HG03280 (cell line): ENCODE results near the gene GOPC.
A peak's percentile ranks its signal among the peaks of the same experiment; 100 is the strongest.
"Not testable (repeated sequence)": the region's sequence is repeated elsewhere in the genome, so short reads cannot be mapped to it uniquely, and the experiment has no call there.

Experiments used
- ATAC-seq: cut with Tn5 transposase; IDR thresholded peaks from one replicate; pipeline ENCODE4 v1.9.1; 2021; ENCODE audit warnings: mild to moderate bottlenecking, moderate library complexity; ENCODE audit not compliant: unreplicated experiment

GOPC gene

GRCh38 chr6:117602151-117602898, at the start of gene GOPC:
Gene GOPC (minus strand): TSS chr6:117602511. CDS start chr6:117602288, 223 bp downstream.
- peak; percentile 90 for ATAC-seq

GRCh38 chr6:117651984-117652383, 49.7 kb upstream of the GOPC start:
- ATAC-seq, result not testable (repeated sequence)

- ATAC-seq, result no peak
Measured at GRCh38 chr6:117642976-117643375, 40.7 kb upstream of the GOPC start.

- ATAC-seq, result no peak
Measured at GRCh38 chr6:117637770-117638169, 35.5 kb upstream of the GOPC start.

- no peak for ATAC-seq
Measured at GRCh38 chr6:117629119-117629660, 26.9 kb upstream of the GOPC start.

GRCh38 chr6:117627533-117627932, 25.2 kb upstream of the GOPC start:
- ATAC-seq, result no peak

- ATAC-seq, result no peak
Measured at GRCh38 chr6:117624869-117625481, 22.7 kb upstream of the GOPC start.

- ATAC-seq, result no peak
Measured at GRCh38 chr6:117619178-117619577, 16.9 kb upstream of the GOPC start.

GRCh38 chr6:117617210-117618035, 15.1 kb upstream of the GOPC start:
- ATAC-seq, result no peak

GRCh38 chr6:117616391-117617209, 14.3 kb upstream of the GOPC start:
- ATAC-seq, result no peak

- no peak for ATAC-seq
Measured at GRCh38 chr6:117615750-117616390, 13.6 kb upstream of the GOPC start.

GRCh38 chr6:117613920-117614560, 11.7 kb upstream of the GOPC start:
- ATAC-seq, result no peak

- ATAC-seq, result no peak
Measured at GRCh38 chr6:117607511-117607910, 5.2 kb upstream of the GOPC start.

- peak; percentile 44 for ATAC-seq
Measured at GRCh38 chr6:117605169-117605826, 3.0 kb upstream of the GOPC start.

- ATAC-seq, result no peak
Measured at GRCh38 chr6:117603821-117604220, 1.5 kb upstream of the GOPC start.

- ATAC-seq, result no peak
Measured at GRCh38 chr6:117602899-117603588, 733 bp upstream of the GOPC start.

GRCh38 chr6:117601811-117602150, 530 bp downstream of the GOPC start:
- peak; percentile 7 for ATAC-seq

GRCh38 chr6:117600008-117600743, 2.1 kb downstream of the GOPC start:
- ATAC-seq, result no peak
